NCI-H2196 treated with DMSO at 0.1 percent for 48 hours (cell line): ENCODE measurements around the gene MBOAT7.

Experiments
- DNase-seq: peaks from one replicate; lab custom pipeline; 2025; ENCODE audit not compliant: unreplicated experiment; lab: John Stamatoyannopoulos, UW

Gene MBOAT7

GRCh38 chr19:54164369-54165068 lies 24.9 kb downstream of the MBOAT7 start:
- no peak for DNase-seq

DNA sequence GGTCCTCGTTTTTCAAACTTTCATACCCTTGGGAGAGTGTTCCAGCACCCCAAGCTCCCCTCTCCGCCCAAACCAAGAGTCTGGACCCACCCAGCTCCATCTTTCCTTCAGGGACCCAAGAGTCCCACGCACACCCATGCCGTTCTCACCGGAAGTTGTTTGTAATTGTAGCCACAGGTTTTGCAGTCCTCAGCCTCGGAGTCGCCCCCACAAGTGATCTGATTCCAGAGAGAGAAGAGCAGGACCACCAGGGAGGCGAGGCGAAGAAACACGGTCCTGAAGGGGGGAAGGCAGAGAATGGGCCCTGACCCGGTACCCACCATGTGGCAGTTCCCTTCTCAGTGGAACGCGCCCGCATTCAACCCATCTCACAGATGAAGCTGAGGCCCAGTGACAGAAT lies 26.5 kb downstream of the MBOAT7 start:
- DNase-seq, result no peak

DNA sequence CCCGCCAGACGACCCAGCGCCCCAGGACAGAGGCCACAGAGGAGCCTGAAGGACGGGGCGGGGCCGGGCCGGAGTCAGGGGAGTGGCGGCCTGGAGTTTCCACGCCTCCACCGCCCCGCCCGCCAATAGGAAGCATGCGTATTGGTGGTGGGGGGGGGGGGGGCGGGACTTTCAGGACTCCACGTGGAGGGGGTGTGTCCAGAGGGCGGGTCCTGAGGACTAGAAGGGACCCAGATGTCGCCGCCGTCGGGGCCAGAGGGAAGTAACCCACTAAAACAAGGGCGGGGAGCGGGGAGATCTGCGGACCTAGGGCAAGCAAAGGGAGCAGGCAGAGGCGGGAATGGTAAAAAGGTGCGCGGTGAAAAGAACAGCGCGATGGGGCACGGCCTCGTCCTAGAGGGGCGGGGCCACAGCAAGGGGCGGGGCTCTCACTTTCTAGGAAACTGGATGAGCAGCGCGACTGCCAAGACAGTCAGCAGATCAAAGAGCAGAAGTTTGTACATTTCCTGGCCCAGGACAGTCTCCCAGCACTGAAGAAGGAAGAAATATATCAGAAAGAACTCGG lies 27.1 kb downstream of the MBOAT7 start:
- DNase-seq, result peak; percentile 67

GRCh38 chr19:54160854-54161253 lies 28.5 kb downstream of the MBOAT7 start:
- no peak for DNase-seq

GRCh38 chr19:54160182-54160811 lies 29.1 kb downstream of the MBOAT7 start:
- no peak for DNase-seq

- peak; percentile 99 for DNase-seq
Observed at GRCh38 chr19:54159352-54160181, 29.8 kb downstream of the MBOAT7 start, which contains the start of gene LENG1. TSS of gene LENG1 (minus strand) at chr19:54159721. CDS start at chr19:54159695, 26 bp downstream.

GRCh38 chr19:54158812-54159351 lies 30.5 kb downstream of the MBOAT7 start:
- DNase-seq, result no peak

GRCh38 chr19:54156953-54157352 lies 32.4 kb downstream of the MBOAT7 start:
- DNase-seq, result no peak

DNA sequence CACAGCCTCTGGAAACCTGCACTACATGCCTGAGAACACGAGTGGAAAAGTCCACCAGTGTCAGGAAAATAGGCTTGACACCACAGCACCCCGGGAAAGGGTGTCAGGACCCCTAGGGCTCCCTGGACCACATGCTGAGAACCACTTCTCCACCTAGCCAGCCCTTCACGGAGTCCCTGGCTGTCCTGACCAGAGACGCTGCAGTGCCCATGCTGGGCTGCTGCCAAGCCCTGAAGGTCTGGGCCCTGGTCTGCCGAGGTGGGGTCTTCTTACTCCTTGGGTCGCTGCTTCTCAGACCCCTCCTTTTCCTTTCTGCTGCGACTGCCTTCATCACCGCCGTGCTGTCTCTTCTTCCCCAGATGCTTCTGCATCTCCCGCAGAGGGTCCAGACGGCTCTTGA lies 32.9 kb downstream of the MBOAT7 start:
- DNase-seq, result no peak

GRCh38 chr19:54155694-54156093 lies 33.7 kb downstream of the MBOAT7 start:
- no peak for DNase-seq

DNA sequence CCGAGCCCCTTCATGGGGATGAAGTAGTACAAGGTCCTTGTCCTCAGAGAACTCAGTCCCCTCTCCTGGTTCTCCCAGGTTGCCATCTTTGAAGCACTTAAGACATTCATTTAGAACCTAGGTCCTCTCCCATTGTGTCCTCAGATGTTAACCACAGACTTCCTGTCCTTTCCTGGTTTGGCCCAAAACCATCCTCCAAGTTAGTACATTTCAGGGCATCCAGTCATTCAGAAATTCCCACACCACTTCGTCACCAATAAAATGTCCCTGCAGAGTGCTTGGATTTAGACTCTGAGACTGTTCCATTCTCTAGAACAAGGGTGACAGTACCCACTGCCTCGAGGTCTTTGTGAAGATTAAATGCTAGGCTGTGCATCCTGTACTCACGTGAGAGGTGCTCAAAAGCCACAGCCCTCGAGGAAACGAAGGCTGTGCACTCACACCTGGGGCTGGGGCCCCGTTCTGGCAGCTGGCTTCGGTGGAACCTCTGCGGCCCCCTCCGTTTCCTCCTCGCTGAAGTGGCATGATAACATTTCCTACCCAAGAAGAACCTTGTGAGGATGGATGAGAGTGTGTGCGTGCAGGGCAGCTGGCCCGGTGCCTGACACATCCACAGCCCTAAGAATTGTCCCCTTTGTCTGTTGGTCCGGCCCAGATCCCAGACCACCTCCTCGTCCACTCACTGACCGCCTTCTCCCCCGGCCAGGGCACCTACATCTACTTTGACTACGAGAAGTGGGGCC lies 34.6 kb downstream of the MBOAT7 start:
- no peak for DNase-seq

DNA sequence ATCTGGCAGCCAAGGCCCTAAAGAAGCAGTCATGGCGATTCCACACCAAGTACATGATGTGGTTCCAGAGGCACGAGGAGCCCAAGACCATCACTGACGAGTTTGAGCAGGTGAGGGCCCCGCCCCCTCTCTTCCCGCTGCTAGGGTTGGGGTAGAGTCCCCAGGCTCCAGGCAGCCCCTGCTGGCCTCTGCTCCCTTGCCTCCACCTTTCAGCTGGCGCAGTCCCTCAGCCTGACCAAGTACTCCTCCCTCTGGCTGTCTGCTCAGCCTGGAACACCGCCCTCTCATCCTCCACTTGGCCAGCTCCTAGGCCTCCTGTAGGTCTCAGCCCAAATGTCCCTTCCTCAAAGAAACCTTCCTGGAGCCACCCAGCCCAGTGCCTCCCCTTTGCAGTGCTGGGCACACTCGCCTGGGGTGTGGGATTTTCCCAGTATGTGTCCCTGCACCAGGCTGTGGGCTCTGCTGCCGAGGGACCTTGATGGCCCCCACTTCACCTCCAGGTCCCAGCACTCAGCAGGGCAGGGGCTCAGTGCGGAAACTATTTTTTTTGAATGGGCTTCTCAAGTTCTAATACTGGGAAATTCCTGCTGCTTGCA lies 35.6 kb downstream of the MBOAT7 start:
- no peak for DNase-seq

DNA sequence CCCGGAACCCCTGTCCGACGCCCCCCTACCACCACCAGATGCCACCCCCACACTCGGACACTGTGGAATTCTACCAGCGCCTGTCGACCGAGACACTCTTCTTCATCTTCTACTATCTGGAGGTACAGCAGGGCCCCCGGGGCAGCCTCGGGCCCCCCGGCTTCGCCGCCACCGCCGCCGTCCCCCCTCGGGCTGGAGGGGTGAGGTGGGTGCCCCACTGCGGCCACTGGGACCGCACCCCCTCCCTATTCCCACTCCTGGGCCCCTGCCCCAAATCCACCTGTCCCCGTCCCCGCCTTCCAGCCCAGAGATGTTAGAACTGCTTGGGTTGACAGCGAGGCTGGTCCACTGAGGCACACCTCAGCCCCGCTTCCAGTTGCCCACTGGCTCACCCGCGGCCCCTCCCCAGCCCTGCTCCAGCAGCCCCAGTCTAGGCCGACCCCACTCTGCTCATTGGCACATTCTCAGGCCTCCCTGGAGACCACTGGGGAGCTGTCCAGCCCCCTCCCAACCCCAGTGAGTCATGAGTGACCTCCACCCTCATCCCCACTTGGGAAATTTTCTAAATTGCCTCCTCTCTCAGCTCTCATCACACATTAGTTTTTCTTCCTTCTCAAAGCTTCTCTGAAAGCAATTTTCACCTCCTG lies 36.4 kb downstream of the MBOAT7 start:
- DNase-seq, result no peak

- no peak for DNase-seq
Observed at GRCh38 chr19:54152267-54152666, 37.1 kb downstream of the MBOAT7 start.

DNA sequence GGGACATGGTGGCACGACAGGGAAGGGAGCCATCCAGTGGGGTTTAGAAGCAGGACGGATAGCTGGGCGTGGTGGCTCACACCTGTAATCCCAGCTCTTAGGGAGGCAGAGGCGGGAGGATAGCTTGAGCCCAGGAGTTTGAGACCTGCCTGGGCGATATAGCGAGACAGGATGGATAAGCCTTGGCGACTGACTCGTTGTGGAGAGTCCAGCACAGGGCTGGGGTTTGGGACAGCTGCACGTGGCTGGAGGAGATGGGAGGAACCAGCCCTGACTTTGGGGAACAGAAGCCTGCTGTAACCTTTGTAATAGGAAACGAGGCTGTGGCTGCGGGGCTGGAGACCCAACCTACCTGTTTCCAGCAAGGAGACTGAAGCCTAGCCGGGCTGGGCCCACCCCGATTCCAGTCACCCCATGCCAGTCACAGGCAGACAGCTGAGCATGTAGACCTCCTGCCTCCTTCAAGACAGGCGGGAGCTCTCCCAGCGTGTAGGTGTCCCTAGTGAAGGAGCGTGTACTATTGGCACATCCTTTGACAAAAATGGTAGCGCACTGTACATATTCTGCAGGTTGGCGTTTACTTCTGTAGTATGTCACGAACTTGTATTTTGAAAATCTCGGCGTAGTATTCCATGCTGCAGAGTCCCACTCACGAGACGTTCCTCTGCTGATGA lies 37.9 kb downstream of the MBOAT7 start:
- no peak for DNase-seq

GRCh38 chr19:54149021-54149812 lies 40.2 kb downstream of the MBOAT7 start:
- no peak for DNase-seq

GRCh38 chr19:54148158-54148557 lies 41.2 kb downstream of the MBOAT7 start:
- DNase-seq, result no peak

GRCh38 chr19:54147676-54148075 lies 41.7 kb downstream of the MBOAT7 start:
- no peak for DNase-seq
